Posterior cingulate gyrus (tissue), 11 donors: Measurements from ENCODE around the gene PRDM11.
A peak's percentile ranks its signal among the peaks of the same experiment; 100 is the strongest.

Source experiments
- DNase-seq, 10 donors: peaks; one replicate each; pipeline versions ENCODE4 v3.0.0 to v3.0.0-alpha.2; 2020 to 2021; ENCODE audit warnings: mixed read lengths in 3 of 10
- intact Hi-C: fragments of 100-400 bp; cut with DNase I; formaldehyde crosslinking; loops from one replicate; pipeline ENCODE4 v1.15.1; 2023

The PRDM11 gene

GRCh38 chr11:45155627-45156180 is 9.3 kb downstream of the PRDM11 start:
- intact Hi-C loops = no loop called here
- no peak for DNase-seq

- no peak for DNase-seq
- intact Hi-C loops = no loop called here
Measured at GRCh38 chr11:45156201-45156600, 9.8 kb downstream of the PRDM11 start.

- no peak for DNase-seq
- intact Hi-C loops = no loop called here
Measured at GRCh38 chr11:45156741-45157140, 10.3 kb downstream of the PRDM11 start.

GRCh38 chr11:45157247-45158209 is 11.1 kb downstream of the PRDM11 start:
- intact Hi-C loops = no loop called here
- DNase-seq = no peak

GRCh38 chr11:45158210-45158731 is 11.8 kb downstream of the PRDM11 start:
- no peak for DNase-seq

GRCh38 chr11:45158891-45159605 is 12.6 kb downstream of the PRDM11 start:
- intact Hi-C loops = no loop called here
- no peak for DNase-seq

More at GRCh38 chr11:45158210-45158731, 11.8 kb downstream of the PRDM11 start:
- intact Hi-C loops = no loop called here

- DNase-seq = peak in 1 of 10 donors; percentile 48
- intact Hi-C loops = no loop called here
Measured at GRCh38 chr11:45159781-45160365, 13.4 kb downstream of the PRDM11 start.

- peak in 2 of 10 donors; percentile 30 to 64 for DNase-seq
- intact Hi-C loops = no loop called here
Measured at GRCh38 chr11:45161252-45162063, 15.0 kb downstream of the PRDM11 start.

- intact Hi-C loops = no loop called here
- DNase-seq = no peak
Measured at GRCh38 chr11:45162064-45162375, 15.6 kb downstream of the PRDM11 start.

GRCh38 chr11:45162916-45163879 is 16.8 kb downstream of the PRDM11 start:
- no peak for DNase-seq
- intact Hi-C loops = no loop called here

GRCh38 chr11:45163956-45164575 is 17.6 kb downstream of the PRDM11 start:
- intact Hi-C loops = no loop called here
- DNase-seq = peak in 8 of 10 donors; percentile 37 to 94 (median 61)

GRCh38 chr11:45165386-45165785 is 18.9 kb downstream of the PRDM11 start:
- DNase-seq = peak in 2 of 10 donors; percentile 69 to 88
- intact Hi-C loops = no loop called here

- DNase-seq = no peak
- intact Hi-C loops = no loop called here
Measured at GRCh38 chr11:45165806-45166603, 19.6 kb downstream of the PRDM11 start.

GRCh38 chr11:45166604-45166897 is 20.1 kb downstream of the PRDM11 start:
- intact Hi-C loops = no loop called here
- no peak for DNase-seq

- DNase-seq = no peak
- intact Hi-C loops = no loop called here
Measured at GRCh38 chr11:45167283-45167682, 20.8 kb downstream of the PRDM11 start.

GRCh38 chr11:45168366-45169130 is 22.1 kb downstream of the PRDM11 start:
- no peak for DNase-seq
- intact Hi-C loops = no loop called here
